MCF 10A (cell line): ENCODE data around the gene GOSR2. TPM values are rescaled to one million over a fixed set of nuclear protein-coding genes. Genes with fewer than 3 reads are reported as not detected.

Experiments
- BruUV-seq: library from RNA; stranded (reverse); fragments of 400-500 nt; replicated peaks from 2 replicates; lab custom pipeline; 2021; lab: Mats Ljungman, UMichigan
- CTCF ChIA-PET: fragments of 300-600 bp; sonication (Branson Sonifier 250); formaldehyde crosslinking; extraction: SDS; loops from one replicate; lab custom pipeline; 2021; ENCODE audit warnings: antibody characterized with exemption, inconsistent platforms; lab: Yijun Ruan, JAX
- POLR2A ChIA-PET: fragments of 300-600, 350-650 bp; sonication (Branson Sonifier 250); formaldehyde crosslinking; extraction: SDS; loops from one replicate; lab custom pipeline; 2020; ENCODE audit warnings: antibody characterized with exemption, inconsistent platforms; lab: Yijun Ruan, JAX
- DNase-seq: peaks from one replicate; pipeline ENCODE4 v3.0.0-alpha.2; 2018; ENCODE audit not compliant: unreplicated experiment
- H3K27ac Mint-ChIP-seq: one replicate; pipeline ENCODE4 v1.8.0; 2022; ENCODE audit warnings: mild to moderate bottlenecking, low read depth, mixed read lengths; ENCODE audit not compliant: unreplicated experiment
- H3K27me3 Mint-ChIP-seq: one replicate; pipeline ENCODE4 v1.8.0; 2022; ENCODE audit warnings: mixed read lengths; ENCODE audit not compliant: insufficient read depth, unreplicated experiment
- H3K36me3 Mint-ChIP-seq: one replicate; pipeline ENCODE4 v1.8.0; 2022; ENCODE audit warnings: mild to moderate bottlenecking, moderate library complexity, mixed read lengths; ENCODE audit not compliant: insufficient read depth, unreplicated experiment
- H3K4me1 Mint-ChIP-seq: one replicate; pipeline ENCODE4 v1.8.0; 2022; ENCODE audit warnings: mixed read lengths; ENCODE audit not compliant: insufficient read depth, unreplicated experiment
- H3K4me3 Mint-ChIP-seq: one replicate; pipeline ENCODE4 v1.8.0; 2022; ENCODE audit warnings: mild to moderate bottlenecking, moderate library complexity, mixed read lengths; ENCODE audit not compliant: unreplicated experiment
- H3K9me3 Mint-ChIP-seq: one replicate; pipeline ENCODE4 v1.8.0; 2022; ENCODE audit warnings: mixed read lengths; ENCODE audit not compliant: unreplicated experiment
- intact Hi-C: fragments of 100-400 bp; cut with micrococcal nuclease; formaldehyde crosslinking; loops from 2 replicates; pipeline ENCODE4 v1.14.1; 2022
- total RNA-seq: library from RNA; stranded (reverse); gene quantifications from 2 replicates; pipeline ENCODE4 v1.2.3, GENCODE V29; 2022
- TF ChIP-seq, protein P1 (sequence below): fragments of 200-600 bp; IDR thresholded peaks from one replicate; pipeline ENCODE4 v1.8.0; 2022; ENCODE audit warnings: antibody characterized with exemption, mild to moderate bottlenecking; ENCODE audit not compliant: unreplicated experiment

GOSR2 gene
- total RNA-seq, 1 experiment from 2014 or later: 78.3 TPM

DNA sequence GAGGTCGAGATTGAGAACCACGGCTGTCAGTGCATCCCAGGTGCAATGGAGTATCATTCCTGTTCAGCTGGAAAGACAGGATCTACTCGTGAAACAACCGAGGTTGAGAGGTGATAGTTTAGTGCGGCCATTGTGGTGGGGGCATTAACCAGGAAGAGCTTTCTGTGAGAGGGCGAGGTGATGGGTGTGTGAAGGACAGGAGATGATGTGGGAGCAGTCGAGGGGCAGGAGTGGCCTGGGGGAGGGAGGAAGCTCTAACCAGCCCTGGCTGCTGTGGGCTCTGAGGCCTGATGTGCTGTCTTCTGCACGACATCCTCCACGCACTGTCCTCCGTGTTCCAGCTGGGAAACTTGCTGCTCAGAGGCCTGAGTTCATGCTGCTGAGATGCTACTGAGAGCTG lies 22.0 kb downstream of the GOSR2 start:
- H3K27me3 Mint-ChIP-seq: no peaks in the 10 kb centered on the region
- DNase-seq: no peak
- H3K27ac Mint-ChIP-seq: no peak overlapping the region
- TF ChIP-seq, protein P1, sequence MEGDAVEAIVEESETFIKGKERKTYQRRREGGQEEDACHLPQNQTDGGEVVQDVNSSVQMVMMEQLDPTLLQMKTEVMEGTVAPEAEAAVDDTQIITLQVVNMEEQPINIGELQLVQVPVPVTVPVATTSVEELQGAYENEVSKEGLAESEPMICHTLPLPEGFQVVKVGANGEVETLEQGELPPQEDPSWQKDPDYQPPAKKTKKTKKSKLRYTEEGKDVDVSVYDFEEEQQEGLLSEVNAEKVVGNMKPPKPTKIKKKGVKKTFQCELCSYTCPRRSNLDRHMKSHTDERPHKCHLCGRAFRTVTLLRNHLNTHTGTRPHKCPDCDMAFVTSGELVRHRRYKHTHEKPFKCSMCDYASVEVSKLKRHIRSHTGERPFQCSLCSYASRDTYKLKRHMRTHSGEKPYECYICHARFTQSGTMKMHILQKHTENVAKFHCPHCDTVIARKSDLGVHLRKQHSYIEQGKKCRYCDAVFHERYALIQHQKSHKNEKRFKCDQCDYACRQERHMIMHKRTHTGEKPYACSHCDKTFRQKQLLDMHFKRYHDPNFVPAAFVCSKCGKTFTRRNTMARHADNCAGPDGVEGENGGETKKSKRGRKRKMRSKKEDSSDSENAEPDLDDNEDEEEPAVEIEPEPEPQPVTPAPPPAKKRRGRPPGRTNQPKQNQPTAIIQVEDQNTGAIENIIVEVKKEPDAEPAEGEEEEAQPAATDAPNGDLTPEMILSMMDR: no peak
- intact Hi-C loops: loop anchor here (10.0 kb wide), 1 partner anchor 370 kb away; no protein-coding TSS in a partner anchor
- H3K4me1 Mint-ChIP-seq: peaks cover 7% of the 10 kb centered on the region
- peaks cover 31% of the 10 kb centered on the region for H3K36me3 Mint-ChIP-seq
- ChIA-PET CTCF (interaction anchor here (0.7 kb wide), 1 partner anchor 55 kb away, joined by 3 read pairs; no protein-coding TSS in a partner anchor), POLR2A (interaction anchor here (0.8 kb wide), 1 partner anchor 207 kb away, joined by 3 read pairs; no protein-coding TSS in a partner anchor)
- no TSS peak for BruUV-seq
- H3K9me3 Mint-ChIP-seq: no peaks in the 10 kb centered on the region
- H3K4me3 Mint-ChIP-seq: no peak overlapping the region

DNA sequence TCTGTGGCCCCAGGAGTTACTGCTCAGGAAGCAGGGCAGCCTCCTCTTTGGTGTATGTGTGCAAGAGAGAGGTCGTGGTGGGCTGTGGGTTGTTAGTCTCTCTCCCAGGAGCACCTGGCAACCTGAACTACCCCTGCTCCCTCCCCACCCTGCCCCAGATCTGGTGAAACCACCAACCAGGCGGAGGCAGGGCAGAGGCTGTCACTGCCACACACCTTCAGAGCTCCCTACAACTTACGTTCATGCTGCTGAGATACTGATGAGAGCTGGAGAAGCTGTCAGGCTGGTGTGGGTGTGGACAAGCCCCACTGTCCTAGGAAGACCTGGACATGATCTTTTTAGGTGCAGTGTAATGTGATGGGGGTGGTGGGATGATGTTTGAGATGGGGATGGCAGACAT lies 24.3 kb downstream of the GOSR2 start:
- H3K27me3 Mint-ChIP-seq: peaks cover 10% of the 10 kb centered on the region
- peaks cover 7% of the 10 kb centered on the region for H3K4me1 Mint-ChIP-seq
- no peak overlapping the region for H3K27ac Mint-ChIP-seq
- BruUV-seq: no TSS peak
- DNase-seq: no peak
- CTCF ChIA-PET: interaction anchor here (0.7 to 1.0 kb wide), 2 partner anchors 14 to 54 kb away, joined by 3 to 4 read pairs; no protein-coding TSS in a partner anchor
- peaks cover 18% of the 10 kb centered on the region for H3K36me3 Mint-ChIP-seq
- POLR2A ChIA-PET: no interaction called here
- TF ChIP-seq, protein P1: no peak
- intact Hi-C loops: loop anchor here (10.0 kb wide), 1 partner anchor 368 kb away; no protein-coding TSS in a partner anchor
- H3K9me3 Mint-ChIP-seq: no peaks in the 10 kb centered on the region
- H3K4me3 Mint-ChIP-seq: no peak overlapping the region

DNA sequence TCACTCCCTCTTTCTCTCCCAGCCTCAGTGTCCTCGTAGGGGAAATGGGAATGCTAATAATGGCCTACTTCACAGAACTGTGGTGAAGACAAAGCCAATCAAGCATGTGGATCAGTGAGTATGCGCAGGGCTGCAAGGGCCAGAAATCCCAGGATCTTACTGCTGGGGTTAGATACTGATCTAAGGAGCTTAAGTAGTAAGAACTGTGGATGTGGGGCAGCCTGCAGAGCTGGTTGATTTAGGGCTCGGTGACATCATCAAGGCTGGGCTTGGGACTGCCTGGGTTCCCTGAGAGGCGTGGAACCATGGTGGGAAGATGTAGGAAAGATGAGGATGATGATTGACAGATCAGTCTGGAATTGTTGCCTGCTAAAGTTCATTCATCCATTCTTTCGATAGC lies 25.6 kb downstream of the GOSR2 start:
- no peak overlapping the region for H3K27ac Mint-ChIP-seq
- H3K4me3 Mint-ChIP-seq: no peak overlapping the region
- H3K27me3 Mint-ChIP-seq: peaks cover 16% of the 10 kb centered on the region
- H3K4me1 Mint-ChIP-seq: peaks cover 7% of the 10 kb centered on the region
- TF ChIP-seq, protein P1: no peak
- intact Hi-C loops: loop anchor here (10.0 kb wide), 1 partner anchor 366 kb away; no protein-coding TSS in a partner anchor
- BruUV-seq: no TSS peak
- peaks cover 18% of the 10 kb centered on the region for H3K36me3 Mint-ChIP-seq
- no peak for DNase-seq
- CTCF ChIA-PET: interaction anchor here (1.4 kb wide), 1 partner anchor 113 kb away, joined by 7 read pairs; no protein-coding TSS in a partner anchor
- POLR2A ChIA-PET: no interaction called here
- H3K9me3 Mint-ChIP-seq: no peaks in the 10 kb centered on the region

DNA sequence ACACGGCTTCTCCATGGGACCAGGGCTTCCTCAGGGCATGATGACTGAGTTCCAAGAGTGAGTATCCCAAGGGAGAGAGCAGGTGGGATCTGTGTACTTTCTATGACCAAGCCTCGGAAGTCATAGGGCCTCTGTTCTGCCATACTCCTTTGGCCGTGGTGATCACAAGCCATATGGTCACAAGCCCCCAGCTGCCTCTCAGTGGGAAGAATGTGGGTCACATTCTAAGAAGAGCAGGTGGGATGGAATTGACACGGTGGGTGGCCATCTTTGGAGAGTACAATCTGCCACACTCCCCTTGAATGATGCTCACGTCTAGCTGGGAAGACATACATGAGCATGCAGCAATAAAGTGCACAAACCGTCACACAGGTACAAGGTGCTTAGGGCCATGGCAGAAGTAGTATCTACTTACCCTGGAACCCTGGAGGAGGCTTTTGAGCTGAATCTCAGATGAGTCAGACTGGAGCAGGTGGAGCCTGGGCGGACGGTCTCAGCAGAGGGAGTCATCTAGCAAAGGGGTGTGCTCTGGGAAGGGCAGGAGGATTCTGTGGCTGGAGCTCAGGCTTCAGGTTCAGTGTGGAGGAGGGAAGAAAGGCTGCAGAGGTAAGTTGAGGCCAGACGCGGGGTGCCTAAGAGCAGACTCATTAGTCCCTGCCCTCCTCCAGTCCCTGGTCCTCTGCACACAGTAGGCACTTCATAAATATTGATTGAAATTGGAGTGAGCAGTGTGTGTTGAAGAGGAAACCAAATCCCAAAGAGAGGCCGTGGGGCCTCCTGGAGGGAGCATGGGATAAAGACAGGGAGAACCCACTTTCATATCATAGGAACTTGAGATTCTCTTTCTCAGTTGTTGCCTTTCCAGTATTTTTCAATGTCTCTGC lies 26.6 kb downstream of the GOSR2 start:
- CTCF ChIA-PET: interaction anchor here (0.6 to 1.4 kb wide), 4 partner anchors 14 to 1009 kb away, joined by 3 to 7 read pairs (median 3); no protein-coding TSS in a partner anchor
- Mint-ChIP-seq H3K4me1 (peaks cover 7% of the 10 kb centered on the region), H3K4me3 (no peak overlapping the region), H3K36me3 (peaks cover 12% of the 10 kb centered on the region), H3K9me3 (no peaks in the 10 kb centered on the region), H3K27me3 (peaks cover 24% of the 10 kb centered on the region), H3K27ac (no peak overlapping the region)
- no TSS peak for BruUV-seq
- POLR2A ChIA-PET: interaction anchor here (0.6 kb wide), 1 partner anchor 14 kb away, joined by 3 read pairs; no protein-coding TSS in a partner anchor
- intact Hi-C loops: loop anchor here (10.0 kb wide), 1 partner anchor 365 kb away; no protein-coding TSS in a partner anchor
- TF ChIP-seq, protein P1: no peak
- peak; percentile 54 for DNase-seq
